ENCODE data around the gene SEC23A.

DNA sequence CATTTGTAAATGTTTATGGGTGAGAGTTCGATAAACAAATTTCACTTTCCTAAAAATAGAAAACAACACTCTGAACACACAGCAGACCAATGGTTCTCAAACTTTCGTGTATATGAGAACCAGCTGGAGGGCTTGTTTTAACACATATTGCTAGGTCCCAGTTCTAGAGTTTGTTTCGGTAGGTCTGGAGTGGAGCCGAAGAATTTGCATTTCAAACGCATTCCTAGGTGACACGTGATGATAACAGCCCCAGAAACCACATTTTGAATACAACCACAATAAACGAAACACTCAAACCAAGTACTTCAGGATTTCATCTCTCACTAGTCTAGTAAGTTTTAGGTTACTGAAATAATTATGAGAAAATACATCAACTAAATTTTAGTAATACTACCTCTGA is 17.1 kb downstream of the SEC23A start:
- TF ChIP-seq, protein P1, sequence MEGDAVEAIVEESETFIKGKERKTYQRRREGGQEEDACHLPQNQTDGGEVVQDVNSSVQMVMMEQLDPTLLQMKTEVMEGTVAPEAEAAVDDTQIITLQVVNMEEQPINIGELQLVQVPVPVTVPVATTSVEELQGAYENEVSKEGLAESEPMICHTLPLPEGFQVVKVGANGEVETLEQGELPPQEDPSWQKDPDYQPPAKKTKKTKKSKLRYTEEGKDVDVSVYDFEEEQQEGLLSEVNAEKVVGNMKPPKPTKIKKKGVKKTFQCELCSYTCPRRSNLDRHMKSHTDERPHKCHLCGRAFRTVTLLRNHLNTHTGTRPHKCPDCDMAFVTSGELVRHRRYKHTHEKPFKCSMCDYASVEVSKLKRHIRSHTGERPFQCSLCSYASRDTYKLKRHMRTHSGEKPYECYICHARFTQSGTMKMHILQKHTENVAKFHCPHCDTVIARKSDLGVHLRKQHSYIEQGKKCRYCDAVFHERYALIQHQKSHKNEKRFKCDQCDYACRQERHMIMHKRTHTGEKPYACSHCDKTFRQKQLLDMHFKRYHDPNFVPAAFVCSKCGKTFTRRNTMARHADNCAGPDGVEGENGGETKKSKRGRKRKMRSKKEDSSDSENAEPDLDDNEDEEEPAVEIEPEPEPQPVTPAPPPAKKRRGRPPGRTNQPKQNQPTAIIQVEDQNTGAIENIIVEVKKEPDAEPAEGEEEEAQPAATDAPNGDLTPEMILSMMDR (IDR thresholded peaks at IDR 0.05): no peak
- TF ChIP-seq POLR2A (IDR thresholded peaks at IDR 0.05) (no peak), EP300 (IDR thresholded peaks at IDR 0.05; ENCODE audit: low read depth) (no peak), POLR2AphosphoS5 (IDR thresholded peaks at IDR 0.05) (no peak)
